Neural crest cell (in vitro differentiated cells): ENCODE data around the gene UGT1A5. TPM values are rescaled to one million over a fixed set of nuclear protein-coding genes. Genes with fewer than 3 reads are reported as not detected.
"Not testable (repeated sequence)": the region's sequence is repeated elsewhere in the genome, so short reads cannot be mapped to it uniquely, and the experiment has no call there.

Source experiments
- DNase-seq: peaks from one replicate; pipeline ENCODE4 v3.0.0; 2021; ENCODE audit warnings: low read depth, mixed read lengths, low spot score
- H3K27ac Mint-ChIP-seq: one replicate; pipeline ENCODE4 v1.8.0; 2021; ENCODE audit warnings: mild to moderate bottlenecking, mixed read lengths; ENCODE audit not compliant: unreplicated experiment
- H3K27me3 Mint-ChIP-seq: 2 replicates; pipeline ENCODE4 v1.8.0; 2021; ENCODE audit warnings: low read depth, mild to moderate bottlenecking, mixed read lengths
- H3K36me3 Mint-ChIP-seq: 2 replicates; pipeline ENCODE4 v1.8.0; 2021; ENCODE audit warnings: low read depth, mild to moderate bottlenecking, mixed read lengths
- H3K4me1 Mint-ChIP-seq: 2 replicates; pipeline ENCODE4 v1.8.0; 2021; ENCODE audit warnings: mixed read lengths
- H3K4me3 Mint-ChIP-seq: one replicate; pipeline ENCODE4 v1.8.0; 2021; ENCODE audit warnings: mild to moderate bottlenecking, mixed read lengths
- H3K9me3 Mint-ChIP-seq: 2 replicates; pipeline ENCODE4 v1.8.0; 2021; ENCODE audit warnings: mixed read lengths
- CTCF ChIP-seq: fragments of 200-600 bp; sonication (generic); conservative IDR thresholded peaks from 2 replicates; pipeline ENCODE4 v1.5.0; 2021; ENCODE audit warnings: antibody characterized with exemption, mild to moderate bottlenecking
- total RNA-seq: library from RNA; stranded (reverse); gene quantifications from 2 replicates; pipeline ENCODE4 v1.2.1, GENCODE V29; 2021

Gene UGT1A5
- total RNA-seq, 1 donor from 2014 or later = not detected

- H3K9me3 Mint-ChIP-seq = no peaks in the 10 kb centered on the region
- no peak overlapping the region for H3K27ac Mint-ChIP-seq
- TF ChIP-seq CTCF = no peak
- no peaks in the 10 kb centered on the region for H3K4me1 Mint-ChIP-seq
- no peak overlapping the region for H3K4me3 Mint-ChIP-seq
- DNase-seq = no peak
- peaks cover 10% of the 10 kb centered on the region for H3K27me3 Mint-ChIP-seq
- H3K36me3 Mint-ChIP-seq = no peaks in the 10 kb centered on the region
Measured at GRCh38 chr2:233713262-233713615, 532 bp downstream of the UGT1A5 start.

- no peak overlapping the region for H3K27ac Mint-ChIP-seq
- no peaks in the 10 kb centered on the region for H3K4me1 Mint-ChIP-seq
- H3K9me3 Mint-ChIP-seq = no peaks in the 10 kb centered on the region
- H3K4me3 Mint-ChIP-seq = no peak overlapping the region
- H3K36me3 Mint-ChIP-seq = no peaks in the 10 kb centered on the region
- peaks cover 10% of the 10 kb centered on the region for H3K27me3 Mint-ChIP-seq
- no peak for TF ChIP-seq CTCF
- DNase-seq = no peak
Measured at GRCh38 chr2:233714121-233714520, 1.4 kb downstream of the UGT1A5 start.

GRCh38 chr2:233718552-233718951 is 5.8 kb downstream of the UGT1A5 start, which contains the start of gene UGT1A4:
Gene UGT1A4, plus strand, starts transcription at chr2:233718736. Its CDS starts 85 bp downstream, at chr2:233718821.
- DNase-seq = no peak
- Mint-ChIP-seq H3K4me1 (no peaks in the 10 kb centered on the region), H3K36me3 (peaks cover 4% of the 10 kb centered on the region), H3K9me3 (peaks cover 6% of the 10 kb centered on the region), H3K4me3 (no peak within 1 kb of the TSS), H3K27ac (no peak within 1 kb of the TSS), H3K27me3 (peaks cover 7% of the 10 kb centered on the region)
- TF ChIP-seq CTCF = no peak

- H3K36me3 Mint-ChIP-seq = peaks cover 3% of the 10 kb centered on the region
- peaks cover 16% of the 10 kb centered on the region for H3K9me3 Mint-ChIP-seq
- H3K27me3 Mint-ChIP-seq = peaks cover 3% of the 10 kb centered on the region
- TF ChIP-seq CTCF = no peak
- DNase-seq = no peak
- H3K4me3 Mint-ChIP-seq = no peak within 1 kb of the TSS
- H3K4me1 Mint-ChIP-seq = no peaks in the 10 kb centered on the region
- H3K27ac Mint-ChIP-seq = no peak within 1 kb of the TSS
Measured at GRCh38 chr2:233728723-233729301, 16.1 kb downstream of the UGT1A5 start, which contains the start of gene UGT1A3. Gene UGT1A3, plus strand, starts transcription at chr2:233729042. Its CDS starts 85 bp downstream, at chr2:233729127.

- H3K36me3 Mint-ChIP-seq, H3K4me1 Mint-ChIP-seq: not testable (repeated sequence)
Measured at GRCh38 chr2:233736868-233737653, 24.4 kb downstream of the UGT1A5 start.

GRCh38 chr2:233740870-233741269 is 28.2 kb downstream of the UGT1A5 start:
- Mint-ChIP-seq H3K4me3 (no peak overlapping the region), H3K9me3 (peaks cover 6% of the 10 kb centered on the region), H3K4me1 (no peaks in the 10 kb centered on the region), H3K36me3 (no peaks in the 10 kb centered on the region), H3K27ac (no peak overlapping the region), H3K27me3 (no peaks in the 10 kb centered on the region)
- no peak for TF ChIP-seq CTCF
- no peak for DNase-seq

More at GRCh38 chr2:233736868-233737653, 24.4 kb downstream of the UGT1A5 start:
- not testable (repeated sequence) for H3K4me3 Mint-ChIP-seq, DNase-seq, H3K27ac Mint-ChIP-seq, H3K27me3 Mint-ChIP-seq
- H3K9me3 Mint-ChIP-seq = peaks cover 11% of the 10 kb centered on the region
